RWPE2 (cell line): ENCODE data around the gene RPP25L.

Experiments
- ATAC-seq: fragments of 200-7000 bp; cut with Tn5 transposase; 3 replicates; pipeline ENCODE4 v1.9.1; 2021; ENCODE audit warnings: low read depth
- DNase-seq: peaks from one replicate; pipeline ENCODE4 v3.0.0-alpha.2; 2020; ENCODE audit warnings: low spot score
- H3K27ac ChIP-seq: fragments of 450-650 bp; 2 replicates; pipeline ENCODE4 v1.5.1; 2017; ENCODE audit warnings: mild to moderate bottlenecking; ENCODE audit not compliant: poor library complexity, severe bottlenecking
- H3K27me3 ChIP-seq: fragments of 250-450 bp; sonication (Bioruptor Pico); 2 replicates; pipeline ENCODE4 v1.5.1; 2021; ENCODE audit warnings: mild to moderate bottlenecking, moderate library complexity; ENCODE audit not compliant: insufficient read depth, poor library complexity, severe bottlenecking
- H3K36me3 ChIP-seq: fragments of 250-450 bp; sonication (Bioruptor Pico); 2 replicates; pipeline ENCODE4 v1.5.1; 2020; ENCODE audit warnings: low read depth, mild to moderate bottlenecking, moderate library complexity
- H3K4me1 ChIP-seq: fragments of 250-450 bp; sonication (Bioruptor Pico); 2 replicates; pipeline ENCODE4 v1.5.1; 2021; ENCODE audit warnings: mild to moderate bottlenecking, moderate library complexity; ENCODE audit not compliant: insufficient read depth, poor library complexity, severe bottlenecking
- H3K4me3 ChIP-seq: fragments of 250-450 bp; sonication (Bioruptor Pico); 2 replicates; pipeline ENCODE4 v1.5.1; 2021; ENCODE audit warnings: mild to moderate bottlenecking, moderate library complexity; ENCODE audit not compliant: severe bottlenecking
- H3K9me3 ChIP-seq: fragments of 250-450 bp; sonication (Bioruptor Pico); 2 replicates; pipeline ENCODE4 v1.5.1; 2021; ENCODE audit warnings: mild to moderate bottlenecking, moderate library complexity; ENCODE audit not compliant: severe bottlenecking
- TF ChIP-seq, protein P1 (sequence below): fragments of 450-650 bp; IDR thresholded peaks from one replicate; pipeline ENCODE4 v1.5.1; 2017; ENCODE audit warnings: mild to moderate bottlenecking, moderate library complexity; ENCODE audit not compliant: poor library complexity, severe bottlenecking

Gene RPP25L

DNA sequence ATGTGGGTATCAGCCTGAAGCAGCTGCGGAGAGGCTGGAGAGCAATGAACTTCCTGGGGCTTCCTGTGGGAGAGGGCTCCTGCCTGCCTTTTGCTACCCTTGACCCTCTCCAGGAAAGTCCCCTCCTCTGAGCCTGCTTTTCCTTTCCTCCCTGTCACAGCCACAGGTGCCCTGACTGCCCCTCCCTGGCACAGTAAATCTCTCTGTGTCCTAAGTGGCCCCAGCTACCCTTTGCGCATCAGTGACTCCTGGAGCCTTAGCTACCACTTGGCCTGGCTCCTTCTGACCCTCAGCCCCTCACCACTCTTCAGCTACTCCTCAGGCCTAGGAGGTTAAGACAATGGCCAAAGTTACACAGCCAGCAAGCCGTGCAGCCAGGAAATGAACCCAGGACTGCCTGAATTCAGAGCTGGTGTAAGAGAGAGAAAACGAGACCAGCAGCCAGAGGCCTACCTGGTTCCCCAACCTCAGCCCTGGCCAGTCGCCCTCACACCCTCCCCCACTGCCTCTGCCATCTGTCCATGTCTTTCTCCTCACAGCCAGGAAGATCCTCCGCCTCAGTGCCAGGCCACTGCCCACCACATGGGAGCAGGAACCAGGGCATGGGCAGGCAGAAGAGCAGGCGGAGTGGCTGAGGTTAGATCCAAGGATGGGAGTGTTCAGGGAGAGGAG lies 41.0 kb downstream of the RPP25L start:
- TF ChIP-seq, protein P1, sequence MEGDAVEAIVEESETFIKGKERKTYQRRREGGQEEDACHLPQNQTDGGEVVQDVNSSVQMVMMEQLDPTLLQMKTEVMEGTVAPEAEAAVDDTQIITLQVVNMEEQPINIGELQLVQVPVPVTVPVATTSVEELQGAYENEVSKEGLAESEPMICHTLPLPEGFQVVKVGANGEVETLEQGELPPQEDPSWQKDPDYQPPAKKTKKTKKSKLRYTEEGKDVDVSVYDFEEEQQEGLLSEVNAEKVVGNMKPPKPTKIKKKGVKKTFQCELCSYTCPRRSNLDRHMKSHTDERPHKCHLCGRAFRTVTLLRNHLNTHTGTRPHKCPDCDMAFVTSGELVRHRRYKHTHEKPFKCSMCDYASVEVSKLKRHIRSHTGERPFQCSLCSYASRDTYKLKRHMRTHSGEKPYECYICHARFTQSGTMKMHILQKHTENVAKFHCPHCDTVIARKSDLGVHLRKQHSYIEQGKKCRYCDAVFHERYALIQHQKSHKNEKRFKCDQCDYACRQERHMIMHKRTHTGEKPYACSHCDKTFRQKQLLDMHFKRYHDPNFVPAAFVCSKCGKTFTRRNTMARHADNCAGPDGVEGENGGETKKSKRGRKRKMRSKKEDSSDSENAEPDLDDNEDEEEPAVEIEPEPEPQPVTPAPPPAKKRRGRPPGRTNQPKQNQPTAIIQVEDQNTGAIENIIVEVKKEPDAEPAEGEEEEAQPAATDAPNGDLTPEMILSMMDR: no peak
- H3K9me3 ChIP-seq: no peaks in the 10 kb centered on the region
- no peaks in the 10 kb centered on the region for H3K4me1 ChIP-seq
- no peaks in the 10 kb centered on the region for H3K36me3 ChIP-seq
- ATAC-seq (no peak), DNase-seq (no peak)
- peaks cover 2% of the 10 kb centered on the region for H3K27me3 ChIP-seq
- H3K4me3 ChIP-seq: no peak overlapping the region
- H3K27ac ChIP-seq: no peak overlapping the region

GRCh38 chr9:34570376-34570775 lies 41.5 kb downstream of the RPP25L start:
- TF ChIP-seq, protein P1: no peak
- H3K4me1 ChIP-seq: no peaks in the 10 kb centered on the region
- H3K27me3 ChIP-seq: no peaks in the 10 kb centered on the region
- H3K36me3 ChIP-seq: no peaks in the 10 kb centered on the region
- H3K27ac ChIP-seq: no peak overlapping the region
- no peak overlapping the region for H3K4me3 ChIP-seq
- ATAC-seq: no peak
- no peak for DNase-seq
- no peaks in the 10 kb centered on the region for H3K9me3 ChIP-seq

GRCh38 chr9:34568774-34569173 lies 43.1 kb downstream of the RPP25L start:
- TF ChIP-seq, protein P1: no peak
- no peaks in the 10 kb centered on the region for H3K27me3 ChIP-seq
- no peaks in the 10 kb centered on the region for H3K36me3 ChIP-seq
- H3K4me1 ChIP-seq: no peaks in the 10 kb centered on the region
- no peaks in the 10 kb centered on the region for H3K9me3 ChIP-seq
- H3K4me3 ChIP-seq: no peak overlapping the region
- DNase-seq (no peak), ATAC-seq (no peak)
- H3K27ac ChIP-seq: no peak overlapping the region

GRCh38 chr9:34568133-34568532 lies 43.8 kb downstream of the RPP25L start:
- DNase-seq (no peak), ATAC-seq (no peak)
- TF ChIP-seq, protein P1: no peak
- Histone ChIP-seq H3K36me3 (no peaks in the 10 kb centered on the region), H3K27ac (no peak overlapping the region), H3K27me3 (no peaks in the 10 kb centered on the region), H3K4me3 (no peak overlapping the region), H3K9me3 (no peaks in the 10 kb centered on the region), H3K4me1 (no peaks in the 10 kb centered on the region)

- ATAC-seq (no peak), DNase-seq (no peak)
- no peaks in the 10 kb centered on the region for H3K4me1 ChIP-seq
- no peak overlapping the region for H3K27ac ChIP-seq
- H3K36me3 ChIP-seq: no peaks in the 10 kb centered on the region
- TF ChIP-seq, protein P1: no peak
- H3K4me3 ChIP-seq: no peak overlapping the region
- H3K27me3 ChIP-seq: no peaks in the 10 kb centered on the region
- no peaks in the 10 kb centered on the region for H3K9me3 ChIP-seq
Observed at GRCh38 chr9:34566972-34567371, 44.9 kb downstream of the RPP25L start.
